ENCODE results near the gene TRABD2B. TPM values are rescaled to one million over a fixed set of nuclear protein-coding genes. Genes with fewer than 3 reads are reported as not detected.

Gene TRABD2B
- total and polyA plus RNA-seq, 3 experiments from 2014 or later = not detected

GRCh38 chr1:47976267-47976666, 20.9 kb downstream of the TRABD2B start:
- no peaks in the 10 kb centered on the region for H3K9me3 Mint-ChIP-seq

GRCh38 chr1:47975302-47975921, 21.8 kb downstream of the TRABD2B start:
- ChIA-PET CTCF (no interaction called here), POLR2A (no interaction called here)
- Histone ChIP-seq H3K36me3 (ENCODE audit: insufficient read depth, low read length) (no peaks in the 10 kb centered on the region), H3K27ac (ENCODE audit: low read depth, low read length) (no peak overlapping the region), H3K9me3 (ENCODE audit: low read length) (no peaks in the 10 kb centered on the region), H3K27me3 (ENCODE audit: insufficient read depth, low read length, poor library complexity, severe bottlenecking) (no peaks in the 10 kb centered on the region), H3K4me1 (ENCODE audit: insufficient read depth, low read length) (no peaks in the 10 kb centered on the region), H3K4me3 (ENCODE audit: low read length) (no peak overlapping the region)
- no peaks in the 10 kb centered on the region for H3K9me3 Mint-ChIP-seq
- no peak for DNase-seq
- H3K36me3 Mint-ChIP-seq = no peaks in the 10 kb centered on the region
- H3K4me1 Mint-ChIP-seq = no peaks in the 10 kb centered on the region
- H3K27ac Mint-ChIP-seq = no peak overlapping the region
- H3K4me3 Mint-ChIP-seq = no peak overlapping the region
- H3K27me3 Mint-ChIP-seq = peaks cover 6 to 25% of the 10 kb centered on the region in 2 donors

More at GRCh38 chr1:47976267-47976666, 20.9 kb downstream of the TRABD2B start:
- no peak for DNase-seq
- CTCF ChIA-PET = no interaction called here
- Mint-ChIP-seq H3K27ac (no peak overlapping the region), H3K27me3 (peaks cover 8 to 29% of the 10 kb centered on the region in 2 donors), H3K4me1 (no peaks in the 10 kb centered on the region), H3K4me3 (no peak overlapping the region), H3K36me3 (no peaks in the 10 kb centered on the region)
- Histone ChIP-seq H3K9me3 (ENCODE audit: low read length) (no peaks in the 10 kb centered on the region), H3K27ac (ENCODE audit: low read depth, low read length) (no peak overlapping the region), H3K36me3 (ENCODE audit: insufficient read depth, low read length) (no peaks in the 10 kb centered on the region), H3K4me3 (ENCODE audit: low read length) (no peak overlapping the region), H3K27me3 (ENCODE audit: insufficient read depth, low read length, poor library complexity, severe bottlenecking) (no peaks in the 10 kb centered on the region), H3K4me1 (ENCODE audit: insufficient read depth, low read length) (no peaks in the 10 kb centered on the region)
- POLR2A ChIA-PET = no interaction called here

- no peaks in the 10 kb centered on the region for H3K9me3 ChIP-seq (ENCODE audit: low read length)
- DNase-seq = no peak
- H3K4me1 ChIP-seq (ENCODE audit: insufficient read depth, low read length) = no peaks in the 10 kb centered on the region
- no peaks in the 10 kb centered on the region for H3K9me3 Mint-ChIP-seq
- no peak overlapping the region for H3K4me3 Mint-ChIP-seq
- H3K27me3 Mint-ChIP-seq = peaks cover 8 to 18% of the 10 kb centered on the region in 2 donors
- POLR2A ChIA-PET = no interaction called here
- CTCF ChIA-PET = no interaction called here
- no peak overlapping the region for H3K27ac Mint-ChIP-seq
- H3K27me3 ChIP-seq (ENCODE audit: insufficient read depth, low read length, poor library complexity, severe bottlenecking) = no peaks in the 10 kb centered on the region
- no peak overlapping the region for H3K4me3 ChIP-seq (ENCODE audit: low read length)
- H3K36me3 Mint-ChIP-seq = no peaks in the 10 kb centered on the region
- H3K36me3 ChIP-seq (ENCODE audit: insufficient read depth, low read length) = no peaks in the 10 kb centered on the region
- H3K4me1 Mint-ChIP-seq = no peaks in the 10 kb centered on the region
- H3K27ac ChIP-seq (ENCODE audit: low read depth, low read length) = no peak overlapping the region
These were observed 24.2 kb downstream of the TRABD2B start for GRCh38 chr1:47972864-47973432.

- Mint-ChIP-seq H3K4me1 (no peaks in the 10 kb centered on the region), H3K27ac (no peak overlapping the region), H3K9me3 (no peaks in the 10 kb centered on the region), H3K4me3 (no peak overlapping the region), H3K36me3 (no peaks in the 10 kb centered on the region), H3K27me3 (peaks cover 5 to 11% of the 10 kb centered on the region in 2 donors)
- no peaks in the 10 kb centered on the region for H3K9me3 ChIP-seq (ENCODE audit: low read length)
- H3K4me1 ChIP-seq (ENCODE audit: insufficient read depth, low read length) = no peaks in the 10 kb centered on the region
- H3K27me3 ChIP-seq (ENCODE audit: insufficient read depth, low read length, poor library complexity, severe bottlenecking) = no peaks in the 10 kb centered on the region
- DNase-seq = no peak
- H3K4me3 ChIP-seq (ENCODE audit: low read length) = no peak overlapping the region
- no peak overlapping the region for H3K27ac ChIP-seq (ENCODE audit: low read depth, low read length)
- ChIA-PET CTCF (no interaction called here), POLR2A (no interaction called here)
- H3K36me3 ChIP-seq (ENCODE audit: insufficient read depth, low read length) = no peaks in the 10 kb centered on the region
These were observed 25.6 kb downstream of the TRABD2B start for GRCh38 chr1:47971385-47972160.

- Histone ChIP-seq H3K9me3 (ENCODE audit: low read length) (no peaks in the 10 kb centered on the region), H3K4me3 (ENCODE audit: low read length) (no peak overlapping the region), H3K27ac (ENCODE audit: low read depth, low read length) (no peak overlapping the region), H3K36me3 (ENCODE audit: insufficient read depth, low read length) (no peaks in the 10 kb centered on the region), H3K4me1 (ENCODE audit: insufficient read depth, low read length) (no peaks in the 10 kb centered on the region), H3K27me3 (ENCODE audit: insufficient read depth, low read length, poor library complexity, severe bottlenecking) (no peaks in the 10 kb centered on the region)
- DNase-seq = no peak
- no peaks in the 10 kb centered on the region for H3K9me3 Mint-ChIP-seq
- H3K27me3 Mint-ChIP-seq = peaks cover 5 to 11% of the 10 kb centered on the region in 2 donors
- POLR2A ChIA-PET = no interaction called here
- H3K4me3 Mint-ChIP-seq = no peak overlapping the region
- no peaks in the 10 kb centered on the region for H3K4me1 Mint-ChIP-seq
- H3K27ac Mint-ChIP-seq = no peak overlapping the region
- H3K36me3 Mint-ChIP-seq = no peaks in the 10 kb centered on the region
- CTCF ChIA-PET = no interaction called here
These were observed 26.3 kb downstream of the TRABD2B start for GRCh38 chr1:47970882-47971281.

GRCh38 chr1:47969478-47969877, 27.7 kb downstream of the TRABD2B start:
- Histone ChIP-seq H3K9me3 (ENCODE audit: low read length) (no peaks in the 10 kb centered on the region), H3K27ac (ENCODE audit: low read depth, low read length) (no peak overlapping the region), H3K27me3 (ENCODE audit: insufficient read depth, low read length, poor library complexity, severe bottlenecking) (no peaks in the 10 kb centered on the region), H3K36me3 (ENCODE audit: insufficient read depth, low read length) (no peaks in the 10 kb centered on the region), H3K4me1 (ENCODE audit: insufficient read depth, low read length) (no peaks in the 10 kb centered on the region), H3K4me3 (ENCODE audit: low read length) (no peak overlapping the region)
- Mint-ChIP-seq H3K36me3 (no peaks in the 10 kb centered on the region), H3K4me1 (no peaks in the 10 kb centered on the region), H3K27ac (no peak overlapping the region), H3K4me3 (no peak overlapping the region), H3K9me3 (no peaks in the 10 kb centered on the region), H3K27me3 (peaks cover 5 to 15% of the 10 kb centered on the region in 2 donors)
- CTCF ChIA-PET = no interaction called here
- POLR2A ChIA-PET = no interaction called here
- DNase-seq = no peak

- POLR2A ChIA-PET = no interaction called here
- no peaks in the 10 kb centered on the region for H3K36me3 ChIP-seq (ENCODE audit: insufficient read depth, low read length)
- H3K4me3 ChIP-seq (ENCODE audit: low read length) = no peak overlapping the region
- no peaks in the 10 kb centered on the region for H3K4me1 ChIP-seq (ENCODE audit: insufficient read depth, low read length)
- peaks cover 5 to 8% of the 10 kb centered on the region in 2 donors for H3K27me3 Mint-ChIP-seq
- no peaks in the 10 kb centered on the region for H3K36me3 Mint-ChIP-seq
- H3K27me3 ChIP-seq (ENCODE audit: insufficient read depth, low read length, poor library complexity, severe bottlenecking) = no peaks in the 10 kb centered on the region
- no peaks in the 10 kb centered on the region for H3K9me3 ChIP-seq (ENCODE audit: low read length)
- no peak overlapping the region for H3K4me3 Mint-ChIP-seq
- no peak overlapping the region for H3K27ac Mint-ChIP-seq
- DNase-seq = no peak
- peaks cover 0 to 4% (median 0%) of the 10 kb centered on the region in 5 donors for H3K9me3 Mint-ChIP-seq
- CTCF ChIA-PET = no interaction called here
- H3K27ac ChIP-seq (ENCODE audit: low read depth, low read length) = no peak overlapping the region
- H3K4me1 Mint-ChIP-seq = no peaks in the 10 kb centered on the region
These were observed 28.7 kb downstream of the TRABD2B start for GRCh38 chr1:47968556-47968888.

- Mint-ChIP-seq H3K27ac (no peak overlapping the region), H3K9me3 (peaks cover 0 to 4% (median 0%) of the 10 kb centered on the region in 5 donors), H3K27me3 (peaks cover 5% of the 10 kb centered on the region in 2 donors), H3K4me1 (no peaks in the 10 kb centered on the region), H3K4me3 (no peak overlapping the region), H3K36me3 (no peaks in the 10 kb centered on the region)
- Histone ChIP-seq H3K36me3 (ENCODE audit: insufficient read depth, low read length) (no peaks in the 10 kb centered on the region), H3K4me1 (ENCODE audit: insufficient read depth, low read length) (no peaks in the 10 kb centered on the region), H3K27me3 (ENCODE audit: insufficient read depth, low read length, poor library complexity, severe bottlenecking) (no peaks in the 10 kb centered on the region), H3K4me3 (ENCODE audit: low read length) (no peak overlapping the region), H3K9me3 (ENCODE audit: low read length) (no peaks in the 10 kb centered on the region), H3K27ac (ENCODE audit: low read depth, low read length) (no peak overlapping the region)
- ChIA-PET CTCF (no interaction called here), POLR2A (no interaction called here)
- no peak for DNase-seq
These were observed 29.2 kb downstream of the TRABD2B start for GRCh38 chr1:47967864-47968555.

Measured in CD8-positive, alpha-beta memory T cell (primary cell).